ENCODE results near the gene CSTF1.
A peak's percentile ranks its signal among the peaks of the same experiment; 100 is the strongest.
"Not testable (repeated sequence)": the region's sequence is repeated elsewhere in the genome, so short reads cannot be mapped to it uniquely, and the experiment has no call there.

Gene CSTF1

GRCh38 chr20:56371977-56372376 is 20.5 kb upstream of the CSTF1 start:
- no peak for DNase-seq

GRCh38 chr20:56372850-56373249 is 19.6 kb upstream of the CSTF1 start:
- no peak for DNase-seq

- no peak for DNase-seq
These were observed 18.5 kb upstream of the CSTF1 start for GRCh38 chr20:56373942-56374341.

- no peak for DNase-seq
These were observed 16.1 kb upstream of the CSTF1 start for GRCh38 chr20:56376331-56376730.

GRCh38 chr20:56378386-56378785 is 14.1 kb upstream of the CSTF1 start:
- DNase-seq: no peak

- no peak for DNase-seq
These were observed 12.1 kb upstream of the CSTF1 start for GRCh38 chr20:56380375-56380774.

GRCh38 chr20:56381501-56381900 is 10.9 kb upstream of the CSTF1 start:
- no peak for DNase-seq

GRCh38 chr20:56382696-56383095 is 9.7 kb upstream of the CSTF1 start:
- DNase-seq: no peak

GRCh38 chr20:56383334-56383733 is 9.1 kb upstream of the CSTF1 start:
- DNase-seq: no peak

GRCh38 chr20:56385130-56385529 is 7.3 kb upstream of the CSTF1 start:
- no peak for DNase-seq

GRCh38 chr20:56386219-56386618 is 6.2 kb upstream of the CSTF1 start:
- DNase-seq: no peak

- no peak for DNase-seq
These were observed 3.6 kb upstream of the CSTF1 start for GRCh38 chr20:56388882-56389281.

GRCh38 chr20:56389807-56390206 is 2.6 kb upstream of the CSTF1 start:
- no peak for DNase-seq

GRCh38 chr20:56390396-56390795 is 2.0 kb upstream of the CSTF1 start:
- DNase-seq: not testable (repeated sequence)

GRCh38 chr20:56391037-56391436 is 1.4 kb upstream of the CSTF1 start:
- DNase-seq: no peak

- DNase-seq: no peak
These were observed 781 bp upstream of the CSTF1 start for GRCh38 chr20:56391596-56392131.

GRCh38 chr20:56392881-56393482 is 537 bp downstream of the CSTF1 start:
- DNase-seq: peak in 1 of 2 experiments; percentile 21

GRCh38 chr20:56393653-56394052 is 1.2 kb downstream of the CSTF1 start:
- no peak for DNase-seq

GRCh38 chr20:56395166-56395565 is 2.7 kb downstream of the CSTF1 start:
- DNase-seq: no peak

GRCh38 chr20:56400001-56400640 is 7.7 kb downstream of the CSTF1 start:
- DNase-seq: peak; percentile 39 to 63

- no peak for DNase-seq
These were observed 11.0 kb downstream of the CSTF1 start for GRCh38 chr20:56403465-56403864.

GRCh38 chr20:56405356-56405755 is 12.9 kb downstream of the CSTF1 start:
- not testable (repeated sequence) for DNase-seq

GRCh38 chr20:56406910-56407309 is 14.5 kb downstream of the CSTF1 start:
- no peak for DNase-seq

GRCh38 chr20:56409521-56409920 is 17.1 kb downstream of the CSTF1 start:
- no peak for DNase-seq

GRCh38 chr20:56409956-56410355 is 17.5 kb downstream of the CSTF1 start:
- no peak for DNase-seq

Measured in SHP77 (cell line).